T-helper 1 cell treated with Interleukin-12 subunit alpha and Interleukin-12 subunit beta and Interleukin-4 antibody, amounts not matched to agents 30 μg/mL and 1 μg/mL, for 36 hours (primary cell): ENCODE results near the gene SLAIN1.

Experiments used
- H3K27ac Mint-ChIP-seq: one replicate; pipeline ENCODE4 v1.8.0; 2021; ENCODE audit warnings: mild to moderate bottlenecking, mixed read lengths
- H3K27me3 Mint-ChIP-seq: one replicate; pipeline ENCODE4 v1.8.0; 2021; ENCODE audit warnings: low read depth, mixed read lengths
- H3K36me3 Mint-ChIP-seq: one replicate; pipeline ENCODE4 v1.8.0; 2021; ENCODE audit warnings: low read depth, mixed read lengths
- H3K4me1 Mint-ChIP-seq: one replicate; pipeline ENCODE4 v1.8.0; 2021; ENCODE audit warnings: low read depth, mixed read lengths
- H3K4me3 Mint-ChIP-seq: one replicate; pipeline ENCODE4 v1.8.0; 2021; ENCODE audit warnings: mild to moderate bottlenecking, moderate library complexity, mixed read lengths
- H3K9me3 Mint-ChIP-seq: one replicate; pipeline ENCODE4 v1.8.0; 2021; ENCODE audit warnings: mixed read lengths

The SLAIN1 gene

GRCh38 chr13:77696879-77697216 lies 639 bp upstream of the SLAIN1 start:
- peaks cover 4% of the 10 kb centered on the region for H3K36me3 Mint-ChIP-seq
- H3K4me1 Mint-ChIP-seq: peaks cover 30% of the 10 kb centered on the region
- peak overlapping the region; percentile 79 for H3K4me3 Mint-ChIP-seq
- no peaks in the 10 kb centered on the region for H3K9me3 Mint-ChIP-seq
- H3K27me3 Mint-ChIP-seq: peaks cover 31% of the 10 kb centered on the region
- peak overlapping the region; percentile 63 for H3K27ac Mint-ChIP-seq

- Mint-ChIP-seq H3K4me3 (peak overlapping the region; percentile 95), H3K27ac (peak overlapping the region; percentile 96), H3K27me3 (peaks cover 21% of the 10 kb centered on the region), H3K9me3 (no peaks in the 10 kb centered on the region), H3K36me3 (peaks cover 4% of the 10 kb centered on the region), H3K4me1 (peaks cover 35% of the 10 kb centered on the region)
These were observed 943 bp downstream of the SLAIN1 start for GRCh38 chr13:77698201-77699058.

- peak overlapping the region; percentile 96 for H3K27ac Mint-ChIP-seq
- H3K36me3 Mint-ChIP-seq: peaks cover 4% of the 10 kb centered on the region
- peak overlapping the region; percentile 95 for H3K4me3 Mint-ChIP-seq
- H3K9me3 Mint-ChIP-seq: no peaks in the 10 kb centered on the region
- H3K4me1 Mint-ChIP-seq: peaks cover 35% of the 10 kb centered on the region
- H3K27me3 Mint-ChIP-seq: peaks cover 15% of the 10 kb centered on the region
These were observed 1.7 kb downstream of the SLAIN1 start for GRCh38 chr13:77699059-77699680.

GRCh38 chr13:77701305-77701704 lies 3.8 kb downstream of the SLAIN1 start:
- H3K9me3 Mint-ChIP-seq: no peaks in the 10 kb centered on the region
- H3K36me3 Mint-ChIP-seq: peaks cover 7% of the 10 kb centered on the region
- no peak overlapping the region for H3K27ac Mint-ChIP-seq
- H3K4me1 Mint-ChIP-seq: peaks cover 34% of the 10 kb centered on the region
- peaks cover 5% of the 10 kb centered on the region for H3K27me3 Mint-ChIP-seq
- H3K4me3 Mint-ChIP-seq: no peak overlapping the region

GRCh38 chr13:77702366-77702765 lies 4.9 kb downstream of the SLAIN1 start:
- H3K9me3 Mint-ChIP-seq: peaks cover 6% of the 10 kb centered on the region
- no peak overlapping the region for H3K27ac Mint-ChIP-seq
- H3K36me3 Mint-ChIP-seq: peaks cover 16% of the 10 kb centered on the region
- H3K27me3 Mint-ChIP-seq: no peaks in the 10 kb centered on the region
- peaks cover 26% of the 10 kb centered on the region for H3K4me1 Mint-ChIP-seq
- no peak overlapping the region for H3K4me3 Mint-ChIP-seq

- peaks cover 26% of the 10 kb centered on the region for H3K4me1 Mint-ChIP-seq
- H3K27me3 Mint-ChIP-seq: no peaks in the 10 kb centered on the region
These were observed 5.9 kb downstream of the SLAIN1 start for GRCh38 chr13:77703408-77703807.

GRCh38 chr13:77714119-77714755 lies 16.8 kb downstream of the SLAIN1 start:
- peaks cover 28% of the 10 kb centered on the region for H3K36me3 Mint-ChIP-seq
- peaks cover 40% of the 10 kb centered on the region for H3K9me3 Mint-ChIP-seq
- H3K27ac Mint-ChIP-seq: no peak overlapping the region
- H3K4me1 Mint-ChIP-seq: peaks cover 15% of the 10 kb centered on the region
- H3K4me3 Mint-ChIP-seq: no peak overlapping the region
- H3K27me3 Mint-ChIP-seq: no peaks in the 10 kb centered on the region

More at GRCh38 chr13:77703408-77703807, 5.9 kb downstream of the SLAIN1 start:
- Mint-ChIP-seq H3K27ac (no peak overlapping the region), H3K4me3 (no peak overlapping the region), H3K36me3 (peaks cover 27% of the 10 kb centered on the region), H3K9me3 (peaks cover 16% of the 10 kb centered on the region)

- H3K27ac Mint-ChIP-seq: no peak overlapping the region
- peaks cover 18% of the 10 kb centered on the region for H3K4me1 Mint-ChIP-seq
- H3K27me3 Mint-ChIP-seq: no peaks in the 10 kb centered on the region
- peaks cover 31% of the 10 kb centered on the region for H3K36me3 Mint-ChIP-seq
- no peak overlapping the region for H3K4me3 Mint-ChIP-seq
- H3K9me3 Mint-ChIP-seq: peaks cover 32% of the 10 kb centered on the region
These were observed 17.9 kb downstream of the SLAIN1 start for GRCh38 chr13:77715233-77715891.

- Mint-ChIP-seq H3K9me3 (peaks cover 20% of the 10 kb centered on the region), H3K27ac (no peak overlapping the region), H3K36me3 (peaks cover 34% of the 10 kb centered on the region), H3K4me3 (no peak overlapping the region), H3K4me1 (peaks cover 27% of the 10 kb centered on the region), H3K27me3 (no peaks in the 10 kb centered on the region)
These were observed 19.2 kb downstream of the SLAIN1 start for GRCh38 chr13:77716692-77717091.

GRCh38 chr13:77717508-77717907 lies 20.0 kb downstream of the SLAIN1 start:
- Mint-ChIP-seq H3K36me3 (peaks cover 35% of the 10 kb centered on the region), H3K4me3 (no peak overlapping the region), H3K9me3 (peaks cover 12% of the 10 kb centered on the region), H3K27me3 (no peaks in the 10 kb centered on the region), H3K4me1 (peaks cover 31% of the 10 kb centered on the region), H3K27ac (no peak overlapping the region)

- H3K4me1 Mint-ChIP-seq: peaks cover 37% of the 10 kb centered on the region
These were observed 21.6 kb downstream of the SLAIN1 start for GRCh38 chr13:77719128-77719527.

GRCh38 chr13:77720988-77721387 lies 23.5 kb downstream of the SLAIN1 start:
- Mint-ChIP-seq H3K9me3 (peaks cover 4% of the 10 kb centered on the region), H3K4me1 (peaks cover 42% of the 10 kb centered on the region), H3K4me3 (no peak overlapping the region), H3K27ac (no peak overlapping the region), H3K36me3 (peaks cover 50% of the 10 kb centered on the region), H3K27me3 (no peaks in the 10 kb centered on the region)

More at GRCh38 chr13:77719128-77719527, 21.6 kb downstream of the SLAIN1 start:
- Mint-ChIP-seq H3K4me3 (no peak overlapping the region), H3K27me3 (no peaks in the 10 kb centered on the region), H3K36me3 (peaks cover 49% of the 10 kb centered on the region), H3K27ac (no peak overlapping the region), H3K9me3 (peaks cover 8% of the 10 kb centered on the region)

GRCh38 chr13:77724092-77724491 lies 26.6 kb downstream of the SLAIN1 start:
- H3K36me3 Mint-ChIP-seq: peaks cover 50% of the 10 kb centered on the region
- peaks cover 4% of the 10 kb centered on the region for H3K9me3 Mint-ChIP-seq
- peaks cover 45% of the 10 kb centered on the region for H3K4me1 Mint-ChIP-seq
- H3K27ac Mint-ChIP-seq: peak overlapping the region; percentile 79
- peak overlapping the region; percentile 25 for H3K4me3 Mint-ChIP-seq
- no peaks in the 10 kb centered on the region for H3K27me3 Mint-ChIP-seq

- H3K4me3 Mint-ChIP-seq: no peak overlapping the region
- H3K27me3 Mint-ChIP-seq: no peaks in the 10 kb centered on the region
- peaks cover 46% of the 10 kb centered on the region for H3K36me3 Mint-ChIP-seq
- H3K4me1 Mint-ChIP-seq: peaks cover 52% of the 10 kb centered on the region
- peak overlapping the region; percentile 24 for H3K27ac Mint-ChIP-seq
- peaks cover 4% of the 10 kb centered on the region for H3K9me3 Mint-ChIP-seq
These were observed 27.6 kb downstream of the SLAIN1 start for GRCh38 chr13:77725071-77725470.
